Heart left ventricle (tissue), 16 donors: Measurements from ENCODE around the gene INPP4B. TPM values are rescaled to one million over a fixed set of nuclear protein-coding genes. Genes with fewer than 3 reads are reported as not detected.
A peak's percentile ranks its signal among the peaks of the same experiment; 100 is the strongest.

Experiments used
- ATAC-seq, 4 donors: fragments of 200-7000 bp; cut with Tn5 transposase; one replicate each; pipeline ENCODE4 v1.9.1; 2020 to 2022; ENCODE audit warnings: moderate library complexity in 4 of 4, mild to moderate bottlenecking in 3 of 4, moderate number of reproducible peaks in 1 of 4
- DNase-seq, 5 donors: peaks; one replicate each; pipeline ENCODE4 v3.0.0-alpha.2; 2020
- H3K27ac ChIP-seq, 12 donors: fragments of 200-600 bp; sonication (generic) in 4 of 12; one replicate each; pipeline versions ENCODE4 v1.5.0 to v1.8.0; 2016 to 2022; ENCODE audit warnings: mild to moderate bottlenecking in 2 of 12
- H3K27me3 ChIP-seq, 9 donors: fragments of 200-600 bp; sonication (generic) in 2 of 9; one replicate each; pipeline versions ENCODE4 v1.5.1 to v1.8.0; 2016 to 2022; ENCODE audit warnings: mild to moderate bottlenecking in 3 of 9
- H3K36me3 ChIP-seq, 9 donors: fragments of 200-600 bp; sonication (generic) in 2 of 9; one replicate each; pipeline versions ENCODE4 v1.5.0 to v1.8.0; 2018 to 2022; ENCODE audit warnings: mild to moderate bottlenecking in 2 of 9
- H3K4me1 ChIP-seq, 12 donors: fragments of 200-600 bp; sonication (generic) in 4 of 12; one replicate each; pipeline versions ENCODE4 v1.5.0 to v1.8.0; 2016 to 2022; ENCODE audit warnings: mild to moderate bottlenecking in 3 of 12
- H3K4me3 ChIP-seq, 12 donors: fragments of 200-600 bp; sonication (generic) in 4 of 12; one replicate each; pipeline versions ENCODE4 v1.5.0 to v1.8.0; 2017 to 2022; ENCODE audit warnings: mild to moderate bottlenecking in 9 of 12, moderate library complexity in 4 of 12
- H3K9me3 ChIP-seq, 12 donors: fragments of 200-600 bp; sonication (generic) in 4 of 12; one replicate each; pipeline versions ENCODE4 v1.5.0 to v1.8.0; 2016 to 2022; ENCODE audit warnings: mild to moderate bottlenecking in 1 of 12
- POLR2A ChIP-seq, 2 donors: fragments of 450-650 bp; IDR thresholded peaks; one replicate each; pipeline ENCODE4 v1.6.1; 2017; ENCODE audit warnings: antibody characterized with exemption in 2 of 2, mild to moderate bottlenecking in 2 of 2, moderate library complexity in 2 of 2
- WGBS, 4 donors: extraction: QIAGEN DNeasy Blood & Tissue Kit in 2 of 4; methylation state at CpG; one replicate each; pipeline versions ENCODE4 v1.1.5 to v1.1.7; 2013 to 2018; 5-methylcytosine and 5-hydroxymethylcytosine counted together
- intact Hi-C, 10 donors: fragments of 100-400 bp; cut with DNase I; formaldehyde crosslinking; loops; one replicate each; pipeline versions ENCODE4 v1.11.1 to v1.14.2; 2022
- polyA plus RNA-seq, 2 donors: library from polyadenylated mRNA; stranded (reverse); fragments of 200-250 nt; gene quantifications; one replicate each; pipeline ENCODE4 v1.2.3, GENCODE V29; 2013
- total RNA-seq, 9 donors: library from RNA; depleted of rRNA in 2 of 9; stranded (reverse); fragments of >200 nt in 2 of 9; fragmentation: NEBNext Ultra II Directional in 3 of 9; extraction: Animal tissue kit (Norgen Biotek cat#: 25700) in 3 of 9; gene quantifications; one replicate each; pipeline versions ENCODE4 v1.1.0 to v1.2.4, GENCODE V29; 2016 to 2023
- TF ChIP-seq, protein P1 (sequence below), 12 donors: fragments of 200-600 bp; sonication (generic) in 4 of 12; IDR thresholded peaks; one replicate each; pipeline versions ENCODE4 v1.5.0 to v1.8.0; 2018 to 2022; ENCODE audit warnings: antibody characterized with exemption in 12 of 12, mild to moderate bottlenecking in 5 of 12
- donor health status: ischemic (EF 13 %, LVEDD 7.1; RV severe dilation, severe dysfunction).
- donor health status: healthy with polysubstance abuse.
- donor health status: DM: no; HTN: yes; CAD: no.
- donor health status: DM: no; HTN: no; CAD: no.
- donor health status: ischemic (EF 25% LVEDD 6.9; RV normal size, moderate dysfunction).
- donor health status: ischemic (EF 25% LVEDD 5.7; RV mildly dilated, moderate dysfunction).
- donor health status: healthy.
- donor health status: DM: yes; HTN: yes; CAD: no.
- donor health status: ischemic (EF 35%, LVEDD 5.7; RV mildly dilated, moderate dysfunction).
- donor health status: nonischemic (EF 11% LVEDD 7.7; RV severe dilation, severe dysfunction).
- donor health status: DM: yes; HTN: yes; CAD: no.
- donor health status: PGD.
- donor health status: ischemic (EF 29% LVEDD 5.4; RV normal size, mild dysfunction).
- donor health status: nonischemic (EF 23%, LVEDD 6.1; RV moderate dilation, normal function).

INPP4B gene
- total and polyA plus RNA-seq, 11 donors = 5.5 to 128 (median 39.1) TPM

DNA sequence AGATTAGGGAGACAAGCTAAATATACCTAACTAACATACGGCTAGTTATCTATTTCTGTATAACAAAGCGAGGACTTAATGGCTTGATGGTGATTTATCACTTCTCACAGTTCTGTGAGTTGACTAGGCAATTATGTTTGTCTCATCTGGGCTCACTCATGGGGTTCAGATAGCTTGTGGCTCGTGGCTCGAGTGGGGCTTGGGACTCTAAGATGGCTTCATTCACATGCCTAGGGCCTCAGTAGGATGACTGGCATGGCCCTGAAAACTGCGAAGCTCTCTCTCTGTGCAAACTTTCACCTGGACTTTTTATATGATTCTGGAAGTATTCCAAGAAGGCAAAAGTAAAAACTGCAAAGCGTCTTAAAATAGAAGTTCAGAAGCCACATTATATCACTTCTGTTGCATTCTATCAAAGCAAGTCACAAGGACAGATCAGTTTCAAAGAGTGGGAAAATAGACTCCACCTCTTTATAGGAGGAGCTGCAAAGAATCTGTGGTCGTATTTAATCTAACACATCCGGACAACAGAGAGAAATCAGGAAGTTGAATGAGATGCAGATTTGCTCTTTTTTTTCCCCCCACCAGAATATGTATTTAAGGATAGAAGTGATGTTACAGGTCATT, 491.2 kb downstream of the INPP4B start:
- intact Hi-C loops = loop anchor here in 8 of 10 donors (5.0 to 10.0 kb wide), 11 partner anchors 47 to 492 kb away; partner anchors contain the start of gene INPP4B (in 7 of the 8)
- no peaks in the 10 kb centered on the region for H3K9me3 ChIP-seq
- H3K4me1 ChIP-seq = peaks cover 0 to 66% (median 48%) of the 10 kb centered on the region in 12 donors
- DNase-seq (no peak), ATAC-seq (peak in 2 of 4 donors; percentile 20 to 63)
- no peaks in the 10 kb centered on the region for H3K36me3 ChIP-seq
- H3K27ac ChIP-seq = peak overlapping the region in 9 of 12 donors; percentile 6 to 58 (median 31)
- no peaks in the 10 kb centered on the region for H3K27me3 ChIP-seq
- TF ChIP-seq, protein P1, sequence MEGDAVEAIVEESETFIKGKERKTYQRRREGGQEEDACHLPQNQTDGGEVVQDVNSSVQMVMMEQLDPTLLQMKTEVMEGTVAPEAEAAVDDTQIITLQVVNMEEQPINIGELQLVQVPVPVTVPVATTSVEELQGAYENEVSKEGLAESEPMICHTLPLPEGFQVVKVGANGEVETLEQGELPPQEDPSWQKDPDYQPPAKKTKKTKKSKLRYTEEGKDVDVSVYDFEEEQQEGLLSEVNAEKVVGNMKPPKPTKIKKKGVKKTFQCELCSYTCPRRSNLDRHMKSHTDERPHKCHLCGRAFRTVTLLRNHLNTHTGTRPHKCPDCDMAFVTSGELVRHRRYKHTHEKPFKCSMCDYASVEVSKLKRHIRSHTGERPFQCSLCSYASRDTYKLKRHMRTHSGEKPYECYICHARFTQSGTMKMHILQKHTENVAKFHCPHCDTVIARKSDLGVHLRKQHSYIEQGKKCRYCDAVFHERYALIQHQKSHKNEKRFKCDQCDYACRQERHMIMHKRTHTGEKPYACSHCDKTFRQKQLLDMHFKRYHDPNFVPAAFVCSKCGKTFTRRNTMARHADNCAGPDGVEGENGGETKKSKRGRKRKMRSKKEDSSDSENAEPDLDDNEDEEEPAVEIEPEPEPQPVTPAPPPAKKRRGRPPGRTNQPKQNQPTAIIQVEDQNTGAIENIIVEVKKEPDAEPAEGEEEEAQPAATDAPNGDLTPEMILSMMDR (IDR thresholded peaks at IDR 0.05) = no peak
- no peak for TF ChIP-seq POLR2A (IDR thresholded peaks at IDR 0.05)
- no peak overlapping the region for H3K4me3 ChIP-seq
- WGBS, 4 donors = 47 to 55% (median 50%) methylated on average over 8 of the region's 8 CpGs

DNA sequence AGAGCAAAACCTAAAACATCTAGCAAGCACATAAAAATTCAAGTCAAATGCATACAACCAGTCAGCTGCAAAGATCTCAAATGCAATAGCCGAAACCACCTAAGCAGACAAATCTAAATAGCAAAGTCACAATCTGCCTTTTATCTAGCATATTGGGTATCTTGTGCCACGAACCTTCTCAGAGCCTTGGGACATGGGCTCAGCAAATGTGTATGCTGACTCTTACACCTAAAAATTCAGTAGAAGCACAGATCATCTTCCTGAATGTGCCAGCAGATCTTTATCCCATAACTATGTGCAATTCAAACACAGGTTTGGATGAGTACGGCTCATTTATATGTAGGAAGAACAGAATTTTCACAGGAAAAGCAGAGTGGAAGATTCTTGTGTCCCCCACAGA, 492.1 kb downstream of the INPP4B start:
- intact Hi-C loops = loop anchor here in 8 of 10 donors (5.0 to 10.0 kb wide), 9 partner anchors 48 to 493 kb away; partner anchors contain the start of gene INPP4B (in 7 of the 8)

DNA sequence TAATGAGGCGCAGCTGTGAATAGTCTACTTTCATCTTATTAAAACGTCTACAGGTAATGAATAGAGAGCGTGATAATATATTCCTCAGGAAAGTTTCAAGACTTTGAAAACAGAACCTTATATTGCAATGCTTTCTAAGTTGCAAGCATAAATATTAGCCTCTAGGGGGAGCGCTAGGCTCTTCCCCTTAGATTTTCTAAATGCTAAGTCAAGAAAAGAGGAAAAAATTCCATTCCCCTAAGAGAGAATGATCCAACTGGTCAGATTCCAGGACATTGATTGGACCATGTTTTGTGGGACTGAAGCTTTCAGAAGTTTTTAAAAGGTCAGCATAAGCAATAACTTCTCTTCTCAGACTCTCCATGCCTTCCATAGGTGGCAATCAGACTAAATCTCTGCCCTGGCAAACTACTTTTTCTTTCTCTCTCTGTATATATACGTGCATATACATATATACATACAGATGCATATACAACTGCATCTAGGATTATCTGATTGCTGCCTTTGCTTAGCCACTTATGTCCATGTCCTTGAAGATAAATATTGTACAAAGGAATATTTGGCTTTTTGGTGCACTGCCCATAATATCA, 492.9 kb downstream of the INPP4B start:
- DNase-seq (peak in 1 of 5 donors; percentile 15), ATAC-seq (peak in 3 of 4 donors; percentile 16 to 64 (median 46))
- no peak for TF ChIP-seq POLR2A (IDR thresholded peaks at IDR 0.05)
- TF ChIP-seq, protein P1 (IDR thresholded peaks at IDR 0.05) = peak; percentile 74 to 97 (median 92)
- H3K27ac ChIP-seq = peak overlapping the region in 8 of 12 donors; percentile 8 to 62 (median 47)
- H3K4me3 ChIP-seq = no peak overlapping the region
- 17 to 27% (median 21%) methylated on average over 5 of the region's 5 CpGs for WGBS, 4 donors
- H3K27me3 ChIP-seq = no peaks in the 10 kb centered on the region
- H3K9me3 ChIP-seq = no peaks in the 10 kb centered on the region
- intact Hi-C loops = loop anchor here in 8 of 10 donors (1.0 to 10.0 kb wide), 10 partner anchors 49 to 494 kb away; partner anchors contain the start of gene INPP4B (in 7 of the 8)
- peaks cover under 1 to 76% (median 58%) of the 10 kb centered on the region in 12 donors for H3K4me1 ChIP-seq
- no peaks in the 10 kb centered on the region for H3K36me3 ChIP-seq

More for the DNA sequence above, 492.1 kb downstream of the INPP4B start:
- Histone ChIP-seq H3K9me3 (no peaks in the 10 kb centered on the region), H3K4me3 (no peak overlapping the region), H3K36me3 (no peaks in the 10 kb centered on the region), H3K27ac (peak overlapping the region in 5 of 12 donors; percentile 18 to 58 (median 32)), H3K4me1 (peaks cover 0 to 72% (median 50%) of the 10 kb centered on the region in 12 donors), H3K27me3 (no peaks in the 10 kb centered on the region)
- WGBS, 4 donors = 79 to 96% (median 87%) methylated on average over 3 of the region's 3 CpGs
- ATAC-seq = no peak
- DNase-seq = no peak
- no peak for TF ChIP-seq POLR2A (IDR thresholded peaks at IDR 0.05)
- TF ChIP-seq, protein P1 (IDR thresholded peaks at IDR 0.05) = no peak

- Histone ChIP-seq H3K36me3 (no peaks in the 10 kb centered on the region), H3K4me1 (peaks cover 6 to 82% (median 61%) of the 10 kb centered on the region in 12 donors), H3K27ac (peak overlapping the region in 8 of 12 donors; percentile 8 to 62 (median 47)), H3K9me3 (no peaks in the 10 kb centered on the region), H3K27me3 (no peaks in the 10 kb centered on the region), H3K4me3 (no peak overlapping the region)
- DNase-seq = no peak
- TF ChIP-seq, protein P1 (IDR thresholded peaks at IDR 0.05) = no peak
- TF ChIP-seq POLR2A (IDR thresholded peaks at IDR 0.05) = no peak
- ATAC-seq = no peak
- WGBS, 4 donors = 37 to 40% (median 38%) methylated on average over 4 of the region's 4 CpGs
- intact Hi-C loops = loop anchor here in 8 of 10 donors (1.0 to 10.0 kb wide), 10 partner anchors 50 to 495 kb away; partner anchors contain the start of gene INPP4B (in 7 of the 8)
Observed at GRCh38 chr4:142352712-142353111, 493.4 kb downstream of the INPP4B start.
